DND-41 (cell line): ENCODE data around the gene DGKB.

Source experiments
- ATAC-seq: fragments of 200-7000 bp; cut with Tn5 transposase; 3 replicates; pipeline ENCODE4 v1.9.1; 2021; ENCODE audit warnings: low read depth; ENCODE audit not compliant: insufficient read depth
- DNase-seq: peaks from one replicate; pipeline ENCODE4 v3.0.0-alpha.2; 2020
- H2AFZ ChIP-seq: 2 replicates; pipeline ENCODE4 v1.6.0; 2012; ENCODE audit warnings: low read depth, low read length
- H3K27ac ChIP-seq: 2 replicates; pipeline ENCODE4 v1.5.1; 2012; ENCODE audit warnings: low read length, inconsistent platforms
- H3K27me3 ChIP-seq: fragments of 200-600 bp; sonication (generic); 2 replicates; pipeline ENCODE4 v1.6.0; 2012; ENCODE audit warnings: low read length, mild to moderate bottlenecking, inconsistent platforms; ENCODE audit not compliant: insufficient read depth, poor library complexity
- H3K36me3 ChIP-seq: 2 replicates; pipeline ENCODE4 v1.5.1; 2012; ENCODE audit warnings: low read length, inconsistent platforms; ENCODE audit not compliant: insufficient read depth
- H3K4me1 ChIP-seq: 2 replicates; pipeline ENCODE4 v1.5.1; 2012; ENCODE audit warnings: mild to moderate bottlenecking, low read length; ENCODE audit not compliant: insufficient read depth
- H3K4me2 ChIP-seq: 2 replicates; pipeline ENCODE4 v1.6.0; 2012; ENCODE audit warnings: mild to moderate bottlenecking, moderate library complexity, low read length, inconsistent platforms; ENCODE audit not compliant: insufficient read depth
- H3K4me3 ChIP-seq, 2 experiments: fragments of 200-600 bp in 1 of 2; shearing (Covaris generic) in 1 of 2; 2 replicates each; pipeline ENCODE4 v1.5.1; 2012 to 2016; ENCODE audit warnings: inconsistent platforms in 2 of 2, low read length in 2 of 2, mild to moderate bottlenecking in 2 of 2, low read depth in 1 of 2, moderate library complexity in 1 of 2
- H3K79me2 ChIP-seq: 2 replicates; pipeline ENCODE4 v1.6.0; 2012; ENCODE audit warnings: low read length, inconsistent platforms; ENCODE audit not compliant: insufficient read depth
- H3K9ac ChIP-seq: 2 replicates; pipeline ENCODE4 v1.6.0; 2012; ENCODE audit warnings: low read depth, mild to moderate bottlenecking, inconsistent platforms, low read length, moderate library complexity
- H3K9me3 ChIP-seq: 2 replicates; pipeline ENCODE4 v1.5.1; 2012; ENCODE audit warnings: low read length, moderate library complexity, mild to moderate bottlenecking, inconsistent platforms; ENCODE audit not compliant: insufficient read depth, severe bottlenecking
- H4K20me1 ChIP-seq: 2 replicates; pipeline ENCODE4 v1.6.0; 2012; ENCODE audit warnings: low read length; ENCODE audit not compliant: insufficient read depth
- CTCF ChIP-seq: IDR thresholded peaks from 2 replicates; pipeline ENCODE4 v1.5.1; 2012; ENCODE audit warnings: borderline replicate concordance, low read length, moderate library complexity, mild to moderate bottlenecking; ENCODE audit not compliant: poor library complexity, severe bottlenecking; ENCODE audit errors: extremely low read depth
- EZH2 ChIP-seq: IDR thresholded peaks from 3 replicates; pipeline ENCODE4 v1.6.1; 2012; ENCODE audit warnings: borderline replicate concordance, low read depth, mild to moderate bottlenecking, moderate library complexity, low read length, inconsistent platforms; ENCODE audit not compliant: severe bottlenecking

DGKB gene

GRCh38 chr7:14714161-14714728 is 188.3 kb downstream of the DGKB start:
- ATAC-seq (no peak), DNase-seq (no peak)
- H2AFZ ChIP-seq = no peak overlapping the region
- no peaks in the 10 kb centered on the region for H3K36me3 ChIP-seq
- TF ChIP-seq EZH2 (no peak), CTCF (no peak)
- no peak overlapping the region for H3K4me3 ChIP-seq
- H3K9me3 ChIP-seq = no peaks in the 10 kb centered on the region
- no peaks in the 10 kb centered on the region for H3K27me3 ChIP-seq
- no peak overlapping the region for H3K9ac ChIP-seq
- H3K27ac ChIP-seq = no peak overlapping the region
- no peaks in the 10 kb centered on the region for H3K4me1 ChIP-seq
- H3K79me2 ChIP-seq = no peaks in the 10 kb centered on the region
- no peak overlapping the region for H3K4me2 ChIP-seq
- no peaks in the 10 kb centered on the region for H4K20me1 ChIP-seq

- no peaks in the 10 kb centered on the region for H3K4me1 ChIP-seq
- no peaks in the 10 kb centered on the region for H3K79me2 ChIP-seq
- no peak overlapping the region for H2AFZ ChIP-seq
- ATAC-seq (no peak), DNase-seq (no peak)
- no peak for TF ChIP-seq CTCF
- TF ChIP-seq EZH2 = no peak
- H3K27ac ChIP-seq = no peak overlapping the region
- no peaks in the 10 kb centered on the region for H4K20me1 ChIP-seq
- H3K4me3 ChIP-seq = no peak overlapping the region
- H3K9me3 ChIP-seq = no peaks in the 10 kb centered on the region
- H3K9ac ChIP-seq = no peak overlapping the region
- H3K27me3 ChIP-seq = no peaks in the 10 kb centered on the region
- H3K36me3 ChIP-seq = no peaks in the 10 kb centered on the region
- H3K4me2 ChIP-seq = no peak overlapping the region
Measured at GRCh38 chr7:14698239-14698638, 204.3 kb downstream of the DGKB start.

- Histone ChIP-seq H3K4me1 (no peaks in the 10 kb centered on the region), H2AFZ (no peak overlapping the region), H4K20me1 (no peaks in the 10 kb centered on the region), H3K36me3 (no peaks in the 10 kb centered on the region), H3K9ac (no peak overlapping the region), H3K4me2 (no peak overlapping the region), H3K9me3 (no peaks in the 10 kb centered on the region), H3K79me2 (no peaks in the 10 kb centered on the region), H3K27ac (no peak overlapping the region), H3K27me3 (no peaks in the 10 kb centered on the region), H3K4me3 (no peak overlapping the region)
- TF ChIP-seq EZH2 (no peak), CTCF (no peak)
- ATAC-seq = no peak
- DNase-seq = no peak
Measured at GRCh38 chr7:14697684-14698083, 204.9 kb downstream of the DGKB start.
